Gastroesophageal sphincter (tissue), 3 donors: ENCODE measurements around the gene PIBF1.

ENCODE experiments used
- CTCF ChIP-seq, 4 experiments: fragments of 200-600 bp in 2 of 4; fragments of 450-650 bp in 2 of 4; sonication (generic) in 1 of 4; IDR thresholded peaks; one replicate each; pipeline ENCODE4 v1.5.1; 2017 to 2019; ENCODE audit warnings: antibody characterized with exemption in 4 of 4, mild to moderate bottlenecking in 2 of 4, moderate library complexity in 2 of 4
- POLR2AphosphoS5 ChIP-seq: sonication (generic); formaldehyde crosslinking; IDR thresholded peaks from one replicate; pipeline ENCODE4 v1.6.1; 2017; ENCODE audit warnings: antibody characterized with exemption

GRCh38 chr13:72998012-72998411 is 216.1 kb downstream of the PIBF1 start:
- TF ChIP-seq CTCF (IDR thresholded peaks at IDR 0.05) = no peak
- TF ChIP-seq POLR2AphosphoS5 = no peak
